Osteocyte (in vitro differentiated cells): ENCODE data around the gene TMEM258. TPM values are rescaled to one million over a fixed set of nuclear protein-coding genes. Genes with fewer than 3 reads are reported as not detected.

Experiments
- DNase-seq: peaks from one replicate; pipeline ENCODE4 v3.0.0; 2021; ENCODE audit warnings: mixed read lengths; ENCODE audit not compliant: unreplicated experiment; ENCODE audit errors: extremely low spot score
- H3K27ac Mint-ChIP-seq: one replicate; pipeline ENCODE4 v1.8.0; 2021; ENCODE audit warnings: mild to moderate bottlenecking, mixed read lengths; ENCODE audit not compliant: unreplicated experiment
- H3K27me3 Mint-ChIP-seq: one replicate; pipeline ENCODE4 v1.8.0; 2021; ENCODE audit warnings: mixed read lengths; ENCODE audit not compliant: unreplicated experiment
- H3K36me3 Mint-ChIP-seq: one replicate; pipeline ENCODE4 v1.8.0; 2021; ENCODE audit warnings: mixed read lengths; ENCODE audit not compliant: unreplicated experiment
- H3K4me1 Mint-ChIP-seq: one replicate; pipeline ENCODE4 v1.8.0; 2021; ENCODE audit warnings: mixed read lengths; ENCODE audit not compliant: unreplicated experiment
- H3K4me3 Mint-ChIP-seq: one replicate; pipeline ENCODE4 v1.8.0; 2021; ENCODE audit warnings: mild to moderate bottlenecking, moderate library complexity, mixed read lengths; ENCODE audit not compliant: unreplicated experiment
- H3K9me3 Mint-ChIP-seq: one replicate; pipeline ENCODE4 v1.8.0; 2021; ENCODE audit warnings: mixed read lengths; ENCODE audit not compliant: unreplicated experiment
- total RNA-seq: library from RNA; stranded (reverse); gene quantifications from 2 replicates; pipeline ENCODE4 v1.2.1, GENCODE V29; 2021
- TF ChIP-seq, protein P1 (sequence below): fragments of 200-600 bp; sonication (generic); IDR thresholded peaks from 2 replicates; pipeline ENCODE4 v1.5.0; 2021; ENCODE audit warnings: antibody characterized with exemption, mild to moderate bottlenecking, moderate library complexity

The TMEM258 gene
- total RNA-seq, 1 donor from 2014 or later: 137 TPM

DNA sequence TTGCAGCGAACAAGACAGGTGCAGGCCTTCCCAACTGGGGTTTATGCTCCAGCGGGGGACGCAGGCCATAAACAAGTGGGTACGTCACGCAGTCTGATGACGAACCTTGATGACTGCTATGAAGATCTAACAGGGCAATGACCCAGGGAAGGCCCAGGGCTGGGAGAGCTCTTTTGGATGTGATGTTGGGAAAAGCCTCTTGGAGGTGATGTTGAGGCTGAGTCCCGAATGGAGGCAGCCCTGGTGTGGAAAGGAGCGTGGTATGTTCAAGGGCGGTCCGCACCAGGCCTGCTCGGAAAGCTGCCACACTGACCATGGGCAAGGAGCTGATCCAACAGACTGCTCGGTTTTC is 41.5 kb upstream of the TMEM258 start:
- Mint-ChIP-seq H3K9me3 (no peaks in the 10 kb centered on the region), H3K36me3 (peaks cover 3% of the 10 kb centered on the region), H3K27me3 (no peaks in the 10 kb centered on the region), H3K27ac (peak overlapping the region; percentile 97), H3K4me3 (no peak overlapping the region), H3K4me1 (peaks cover 67% of the 10 kb centered on the region)
- no peak for DNase-seq
- TF ChIP-seq, protein P1, sequence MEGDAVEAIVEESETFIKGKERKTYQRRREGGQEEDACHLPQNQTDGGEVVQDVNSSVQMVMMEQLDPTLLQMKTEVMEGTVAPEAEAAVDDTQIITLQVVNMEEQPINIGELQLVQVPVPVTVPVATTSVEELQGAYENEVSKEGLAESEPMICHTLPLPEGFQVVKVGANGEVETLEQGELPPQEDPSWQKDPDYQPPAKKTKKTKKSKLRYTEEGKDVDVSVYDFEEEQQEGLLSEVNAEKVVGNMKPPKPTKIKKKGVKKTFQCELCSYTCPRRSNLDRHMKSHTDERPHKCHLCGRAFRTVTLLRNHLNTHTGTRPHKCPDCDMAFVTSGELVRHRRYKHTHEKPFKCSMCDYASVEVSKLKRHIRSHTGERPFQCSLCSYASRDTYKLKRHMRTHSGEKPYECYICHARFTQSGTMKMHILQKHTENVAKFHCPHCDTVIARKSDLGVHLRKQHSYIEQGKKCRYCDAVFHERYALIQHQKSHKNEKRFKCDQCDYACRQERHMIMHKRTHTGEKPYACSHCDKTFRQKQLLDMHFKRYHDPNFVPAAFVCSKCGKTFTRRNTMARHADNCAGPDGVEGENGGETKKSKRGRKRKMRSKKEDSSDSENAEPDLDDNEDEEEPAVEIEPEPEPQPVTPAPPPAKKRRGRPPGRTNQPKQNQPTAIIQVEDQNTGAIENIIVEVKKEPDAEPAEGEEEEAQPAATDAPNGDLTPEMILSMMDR: no peak

GRCh38 chr11:61833471-61833870 is 41.1 kb upstream of the TMEM258 start:
- Mint-ChIP-seq H3K4me1 (peaks cover 67% of the 10 kb centered on the region), H3K4me3 (no peak overlapping the region)

DNA sequence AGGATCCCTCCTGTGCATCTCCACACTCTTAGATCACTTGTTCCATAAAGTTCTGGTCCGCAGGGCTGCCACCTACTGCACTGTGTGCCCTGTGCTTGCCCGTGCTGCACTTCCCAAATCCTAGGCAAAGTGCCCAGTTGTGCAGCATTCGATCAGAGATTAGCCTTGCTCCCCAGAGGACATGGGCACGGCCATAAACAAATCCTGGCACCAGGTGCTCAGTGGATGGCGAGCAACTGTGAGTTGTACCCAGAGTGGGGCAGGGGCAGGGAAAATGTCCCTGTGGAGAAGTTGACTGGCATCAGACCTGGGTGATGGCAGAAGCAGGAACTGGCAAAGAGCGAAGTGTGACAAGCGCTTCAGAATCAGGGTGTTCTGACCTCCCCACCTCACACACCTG is 40.4 kb upstream of the TMEM258 start:
- Mint-ChIP-seq H3K27me3 (no peaks in the 10 kb centered on the region), H3K27ac (peak overlapping the region; percentile 63), H3K4me3 (no peak overlapping the region), H3K9me3 (no peaks in the 10 kb centered on the region), H3K4me1 (peaks cover 67% of the 10 kb centered on the region), H3K36me3 (no peaks in the 10 kb centered on the region)
- TF ChIP-seq, protein P1: no peak
- DNase-seq: no peak

More at GRCh38 chr11:61833471-61833870, 41.1 kb upstream of the TMEM258 start:
- H3K27ac Mint-ChIP-seq: peak overlapping the region; percentile 97
- no peak for DNase-seq
- no peaks in the 10 kb centered on the region for H3K36me3 Mint-ChIP-seq
- H3K9me3 Mint-ChIP-seq: no peaks in the 10 kb centered on the region
- TF ChIP-seq, protein P1: no peak
- H3K27me3 Mint-ChIP-seq: no peaks in the 10 kb centered on the region

DNA sequence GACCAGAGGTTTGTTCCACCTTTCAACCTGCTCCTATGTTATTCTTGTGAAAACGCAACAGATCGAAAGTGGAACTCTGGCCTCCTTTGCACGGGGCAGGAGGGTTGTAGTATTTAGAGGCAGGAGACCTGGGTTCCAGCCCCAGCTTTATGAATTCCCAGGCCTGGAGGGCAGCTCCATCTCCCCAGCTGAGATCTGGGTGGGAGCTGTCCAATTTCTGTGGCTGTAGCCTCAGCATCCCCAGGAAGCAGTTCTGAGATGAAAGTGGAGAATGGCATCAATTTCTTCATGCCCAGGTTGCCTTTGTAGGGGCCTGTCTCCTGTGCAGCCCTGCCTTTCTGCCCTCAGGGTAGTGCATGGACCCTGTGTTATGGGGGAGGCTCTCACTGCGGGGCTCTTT is 39.8 kb upstream of the TMEM258 start:
- DNase-seq: no peak
- no peaks in the 10 kb centered on the region for H3K27me3 Mint-ChIP-seq
- TF ChIP-seq, protein P1: no peak
- no peak overlapping the region for H3K4me3 Mint-ChIP-seq
- no peaks in the 10 kb centered on the region for H3K36me3 Mint-ChIP-seq
- peaks cover 68% of the 10 kb centered on the region for H3K4me1 Mint-ChIP-seq
- peak overlapping the region; percentile 63 for H3K27ac Mint-ChIP-seq
- H3K9me3 Mint-ChIP-seq: no peaks in the 10 kb centered on the region

DNA sequence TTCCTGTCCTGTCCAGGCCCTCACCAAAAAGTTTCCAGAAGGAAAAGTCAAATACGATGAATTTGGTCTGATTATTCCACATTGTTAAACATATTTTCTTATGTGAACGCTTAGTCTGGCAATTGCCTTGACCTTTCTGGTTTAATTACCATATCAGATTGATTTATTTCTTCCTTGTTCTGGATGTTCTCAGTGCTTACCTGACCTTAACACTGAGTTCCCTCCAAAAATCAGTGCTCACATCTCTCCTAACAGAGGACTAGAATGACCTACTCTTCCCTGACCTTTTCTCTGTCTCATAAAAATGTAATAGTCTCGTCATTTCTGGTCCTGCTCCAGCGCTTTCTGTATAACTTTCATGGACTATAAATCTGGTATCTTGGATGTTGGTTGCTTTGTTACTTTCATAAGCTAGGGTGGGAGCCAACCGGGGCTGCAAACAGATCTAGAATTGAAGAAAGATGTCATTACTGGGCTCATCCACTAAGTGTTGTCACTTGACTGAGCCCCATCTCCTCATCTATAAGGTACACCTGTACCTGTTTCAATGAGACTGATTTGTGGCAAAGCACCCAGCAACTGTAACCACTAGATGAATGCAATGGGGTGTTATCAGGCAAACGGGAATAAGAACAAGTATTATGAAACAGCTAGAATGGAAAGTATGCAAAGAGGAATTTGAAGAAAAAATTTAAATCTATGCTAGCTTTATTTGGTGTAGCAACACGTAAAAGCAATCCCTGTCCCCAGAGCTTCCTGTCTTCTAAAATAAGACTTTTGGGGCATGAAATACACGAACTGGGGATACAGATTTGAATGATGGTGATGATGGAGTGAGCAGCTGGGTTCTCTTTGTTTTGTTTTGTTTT is 38.1 kb upstream of the TMEM258 start:
- H3K27ac Mint-ChIP-seq: peak overlapping the region; percentile 95
- no peak for DNase-seq
- no peaks in the 10 kb centered on the region for H3K27me3 Mint-ChIP-seq
- TF ChIP-seq, protein P1: no peak
- H3K36me3 Mint-ChIP-seq: peaks cover 1% of the 10 kb centered on the region
- peaks cover 67% of the 10 kb centered on the region for H3K4me1 Mint-ChIP-seq
- no peaks in the 10 kb centered on the region for H3K9me3 Mint-ChIP-seq
- H3K4me3 Mint-ChIP-seq: peak overlapping the region; percentile 91
